Measurements from ENCODE around the gene MATN4.

MATN4 gene

GRCh38 chr20:45257161-45257560 lies 50.9 kb downstream of the MATN4 start:
- DNase-seq (ENCODE audit: extremely low read depth in 1 of 2, low read depth in 1 of 2): no peak

- DNase-seq (ENCODE audit: extremely low read depth in 1 of 2, low read depth in 1 of 2): no peak
Measured at GRCh38 chr20:45254383-45255262, 53.5 kb downstream of the MATN4 start, which contains the start of gene SLPI. TSS of gene SLPI (minus strand) at chr20:45254564. CDS start at chr20:45254543, 21 bp downstream.

- DNase-seq (ENCODE audit: extremely low read depth in 1 of 2, low read depth in 1 of 2): no peak
Measured at GRCh38 chr20:45253261-45253660, 54.8 kb downstream of the MATN4 start.

GRCh38 chr20:45251884-45252560 lies 56.1 kb downstream of the MATN4 start:
- DNase-seq (ENCODE audit: extremely low read depth in 1 of 2, low read depth in 1 of 2): no peak

GRCh38 chr20:45248609-45249008 lies 59.5 kb downstream of the MATN4 start:
- DNase-seq (ENCODE audit: extremely low read depth in 1 of 2, low read depth in 1 of 2): no peak

- DNase-seq (ENCODE audit: extremely low read depth in 1 of 2, low read depth in 1 of 2): no peak
Measured at GRCh38 chr20:45247865-45248264, 60.2 kb downstream of the MATN4 start.

- DNase-seq (ENCODE audit: extremely low read depth in 1 of 2, low read depth in 1 of 2): no peak
Measured at GRCh38 chr20:45246109-45246508, 62.0 kb downstream of the MATN4 start.
